Middle frontal gyrus (tissue), 1 donor: Measurements from ENCODE around the gene TAGLN2.

ENCODE experiments used
- DNase-seq: peaks from one replicate; pipeline ENCODE4 v3.0.0-alpha.2; 2015; ENCODE audit warnings: low spot score; ENCODE audit errors: extremely low spot score

The TAGLN2 gene

GRCh38 chr1:159935719-159936272 lies 10.5 kb upstream of the TAGLN2 start:
- no peak for DNase-seq

GRCh38 chr1:159935305-159935704 lies 10.0 kb upstream of the TAGLN2 start:
- DNase-seq = no peak

- no peak for DNase-seq
These were observed 9.1 kb upstream of the TAGLN2 start for GRCh38 chr1:159934136-159935039.

GRCh38 chr1:159933347-159933746 lies 8.0 kb upstream of the TAGLN2 start:
- no peak for DNase-seq

GRCh38 chr1:159932296-159933285 lies 7.3 kb upstream of the TAGLN2 start:
- no peak for DNase-seq

GRCh38 chr1:159931795-159932173 lies 6.5 kb upstream of the TAGLN2 start:
- DNase-seq = no peak

- no peak for DNase-seq
These were observed 5.9 kb upstream of the TAGLN2 start for GRCh38 chr1:159931101-159931794.

- no peak for DNase-seq
These were observed 5.3 kb upstream of the TAGLN2 start for GRCh38 chr1:159930634-159931033.

- no peak for DNase-seq
These were observed 4.9 kb upstream of the TAGLN2 start for GRCh38 chr1:159930216-159930615.

- no peak for DNase-seq
These were observed 4.1 kb upstream of the TAGLN2 start for GRCh38 chr1:159929155-159930051.

GRCh38 chr1:159928491-159929050 lies 3.3 kb upstream of the TAGLN2 start:
- DNase-seq = no peak

GRCh38 chr1:159927849-159928431 lies 2.6 kb upstream of the TAGLN2 start:
- no peak for DNase-seq

- no peak for DNase-seq
These were observed 2.0 kb upstream of the TAGLN2 start for GRCh38 chr1:159927211-159927848.

GRCh38 chr1:159925719-159926078 lies 392 bp upstream of the TAGLN2 start:
- no peak for DNase-seq

GRCh38 chr1:159924025-159924790 lies 1.1 kb downstream of the TAGLN2 start:
- DNase-seq = no peak

- no peak for DNase-seq
These were observed 1.9 kb downstream of the TAGLN2 start for GRCh38 chr1:159923203-159924024.

- DNase-seq = no peak
These were observed 2.6 kb downstream of the TAGLN2 start for GRCh38 chr1:159922511-159923202.
